Right cardiac atrium (tissue), 5 donors: ENCODE measurements around the gene SLIT3. TPM values are rescaled to one million over a fixed set of nuclear protein-coding genes. Genes with fewer than 3 reads are reported as not detected.

Source experiments
- ATAC-seq, 2 donors: fragments of 200-7000 bp; cut with Tn5 transposase; one replicate each; pipeline versions ENCODE4 v1.8.0 to v1.9.1; 2020; ENCODE audit warnings: moderate library complexity in 2 of 2, mild to moderate bottlenecking in 1 of 2
- DNase-seq, 3 donors: peaks; one replicate each; pipeline ENCODE4 v3.0.0-alpha.2; 2020
- H3K27ac ChIP-seq: one replicate; pipeline ENCODE4 v1.5.1; 2013; ENCODE audit warnings: mild to moderate bottlenecking, low read length, control low read depth, moderate library complexity
- H3K27me3 ChIP-seq: one replicate; pipeline ENCODE4 v1.6.1; 2013; ENCODE audit not compliant: control insufficient read depth, insufficient read depth
- H3K4me1 ChIP-seq: one replicate; pipeline ENCODE4 v1.6.1; 2013; ENCODE audit warnings: low read length; ENCODE audit not compliant: control insufficient read depth, insufficient read depth
- H3K4me3 ChIP-seq: one replicate; pipeline ENCODE4 v1.5.1; 2013; ENCODE audit warnings: low read length, control low read depth
- H3K9me3 ChIP-seq: one replicate; pipeline ENCODE4 v1.6.1; 2013; ENCODE audit warnings: low read length; ENCODE audit not compliant: control insufficient read depth
- WGBS: extraction: QIAGEN DNeasy Blood & Tissue Kit; methylation state at CpG from one replicate; pipeline ENCODE4 v1.1.7; 2013; 5-methylcytosine and 5-hydroxymethylcytosine counted together
- intact Hi-C, 4 donors: fragments of 100-400 bp; cut with DNase I; formaldehyde crosslinking; loops; one replicate each; pipeline versions ENCODE4 v1.11.0 to v1.14.0; 2022 to 2023
- polyA plus RNA-seq: library from polyadenylated mRNA; stranded (reverse); fragments of 200-250 nt; gene quantifications from one replicate; pipeline ENCODE4 v1.2.3, GENCODE V29; 2013
- total RNA-seq, 4 donors: library from RNA; stranded (reverse); fragmentation: NEBNext Ultra II Directional; extraction: Animal tissue kit (Norgen Biotek cat#: 25700); gene quantifications; one replicate each; pipeline ENCODE4 v1.2.1, GENCODE V29; 2021
- donor health status: healthy with polysubstance abuse.
- donor health status: DM: no; HTN: yes; CAD: no.
- donor health status: DM: no; HTN: no; CAD: no.
- donor health status: DM: no; HTN: yes; CAD: no; lungs with severe emphysema.
- donor health status: DM: yes; HTN: yes; CAD: no.

The SLIT3 gene
- total and polyA plus RNA-seq, 5 donors: 32.9 to 188 (median 109) TPM

GRCh38 chr5:168995024-168995423 lies 305.9 kb downstream of the SLIT3 start:
- Histone ChIP-seq H3K9me3 (no peaks in the 10 kb centered on the region), H3K4me3 (no peak overlapping the region), H3K4me1 (no peaks in the 10 kb centered on the region), H3K27ac (no peak overlapping the region), H3K27me3 (no peaks in the 10 kb centered on the region)
- DNase-seq: no peak
- 86% methylated on average over 3 of the region's 3 CpGs for WGBS
- ATAC-seq: no peak
- intact Hi-C loops: loop anchor here in 1 of 4 donors (10.0 kb wide), 1 partner anchor 170 kb away; no protein-coding TSS in a partner anchor

DNA sequence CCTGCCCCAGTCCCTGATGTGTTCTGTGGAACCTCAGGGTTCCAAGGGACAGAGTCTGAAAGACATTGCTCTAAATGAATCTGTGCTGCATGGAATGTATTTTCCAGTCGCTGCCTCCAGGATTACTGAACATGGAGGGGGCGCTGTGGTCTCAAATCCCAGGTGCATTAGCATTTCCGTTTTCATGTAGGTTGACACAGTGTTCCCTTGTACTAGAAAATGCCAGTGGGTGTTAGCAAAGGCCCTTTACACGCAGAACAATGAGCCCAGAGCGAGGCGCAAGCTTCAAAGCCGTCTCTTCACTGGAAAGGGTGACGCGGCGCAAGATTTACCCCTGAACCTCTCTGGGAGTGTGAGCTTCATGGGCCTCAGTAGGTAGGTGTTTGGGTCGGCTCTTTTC lies 308.3 kb downstream of the SLIT3 start:
- ATAC-seq: no peak
- Histone ChIP-seq H3K9me3 (no peaks in the 10 kb centered on the region), H3K4me1 (no peaks in the 10 kb centered on the region), H3K27me3 (no peaks in the 10 kb centered on the region), H3K4me3 (no peak overlapping the region), H3K27ac (no peak overlapping the region)
- no peak for DNase-seq
- WGBS: 71% methylated on average over 11 of the region's 11 CpGs
- intact Hi-C loops: loop anchor here in 1 of 4 donors (10.0 kb wide), 1 partner anchor 172 kb away; no protein-coding TSS in a partner anchor

- Histone ChIP-seq H3K9me3 (no peaks in the 10 kb centered on the region), H3K4me1 (no peaks in the 10 kb centered on the region), H3K4me3 (no peak overlapping the region), H3K27me3 (no peaks in the 10 kb centered on the region), H3K27ac (no peak overlapping the region)
- intact Hi-C loops: loop anchor here in 1 of 4 donors (10.0 kb wide), 1 partner anchor 173 kb away; no protein-coding TSS in a partner anchor
- DNase-seq (no peak), ATAC-seq (peak in 1 of 2 donors; percentile 13)
- WGBS: 55% methylated on average over 5 of the region's 5 CpGs
These were observed 308.9 kb downstream of the SLIT3 start for GRCh38 chr5:168992016-168992415.

- WGBS: 69% methylated on average over 2 of the region's 2 CpGs
- Histone ChIP-seq H3K27me3 (no peaks in the 10 kb centered on the region), H3K4me3 (no peak overlapping the region), H3K9me3 (no peaks in the 10 kb centered on the region), H3K4me1 (no peaks in the 10 kb centered on the region), H3K27ac (no peak overlapping the region)
- peak in 1 of 2 donors; percentile 18 for ATAC-seq
- intact Hi-C loops: loop anchor here in 1 of 4 donors (10.0 kb wide), 1 partner anchor 173 kb away; no protein-coding TSS in a partner anchor
- DNase-seq: no peak
These were observed 309.6 kb downstream of the SLIT3 start for GRCh38 chr5:168991311-168991710.

DNA sequence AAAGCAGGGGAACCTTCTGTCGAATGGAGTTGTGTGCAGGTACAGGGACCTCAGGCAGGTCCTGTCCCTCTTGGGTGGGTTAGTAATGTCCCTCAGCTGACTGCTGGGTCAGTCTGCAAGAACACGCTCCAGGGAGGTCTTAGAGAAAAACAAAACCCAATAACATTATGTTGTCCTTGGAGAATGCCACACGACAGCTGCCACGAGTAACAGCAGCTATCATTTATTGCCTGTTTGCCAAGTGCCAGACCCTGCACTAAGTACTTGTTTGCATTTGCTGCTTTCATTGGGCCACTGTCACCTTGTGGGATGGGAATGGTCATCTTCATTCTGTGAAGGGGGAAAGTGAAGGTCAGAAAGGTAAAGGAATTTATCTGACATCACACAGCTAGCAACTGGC lies 310.3 kb downstream of the SLIT3 start:
- 53% methylated on average over 4 of the region's 4 CpGs for WGBS
- DNase-seq (no peak), ATAC-seq (peak in 1 of 2 donors; percentile 36)
- Histone ChIP-seq H3K4me3 (no peak overlapping the region), H3K9me3 (no peaks in the 10 kb centered on the region), H3K4me1 (no peaks in the 10 kb centered on the region), H3K27me3 (no peaks in the 10 kb centered on the region), H3K27ac (no peak overlapping the region)
- intact Hi-C loops: loop anchor here in 1 of 4 donors (10.0 kb wide), 1 partner anchor 174 kb away; no protein-coding TSS in a partner anchor

GRCh38 chr5:168989731-168990505 lies 311.0 kb downstream of the SLIT3 start:
- DNase-seq (no peak), ATAC-seq (no peak)
- Histone ChIP-seq H3K27me3 (no peaks in the 10 kb centered on the region), H3K9me3 (no peaks in the 10 kb centered on the region), H3K4me1 (no peaks in the 10 kb centered on the region), H3K27ac (no peak overlapping the region), H3K4me3 (no peak overlapping the region)
- intact Hi-C loops: loop anchor here (5.0 to 10.0 kb wide), 5 partner anchors 175 to 557 kb away; partner anchors contain the start of gene SLIT3 (in 2 of the 4)
- WGBS: 69% methylated on average over 8 of the region's 8 CpGs

- no peaks in the 10 kb centered on the region for H3K27me3 ChIP-seq
- 49% methylated on average over 2 of the region's 2 CpGs for WGBS
- H3K4me3 ChIP-seq: no peak overlapping the region
- ATAC-seq (no peak), DNase-seq (no peak)
- no peaks in the 10 kb centered on the region for H3K9me3 ChIP-seq
- H3K4me1 ChIP-seq: no peaks in the 10 kb centered on the region
- intact Hi-C loops: loop anchor here (5.0 to 10.0 kb wide), 4 partner anchors 309 to 559 kb away; partner anchors contain the start of gene SLIT3 (in 2 of the 4)
- H3K27ac ChIP-seq: no peak overlapping the region
These were observed 312.2 kb downstream of the SLIT3 start for GRCh38 chr5:168988699-168989098.

DNA sequence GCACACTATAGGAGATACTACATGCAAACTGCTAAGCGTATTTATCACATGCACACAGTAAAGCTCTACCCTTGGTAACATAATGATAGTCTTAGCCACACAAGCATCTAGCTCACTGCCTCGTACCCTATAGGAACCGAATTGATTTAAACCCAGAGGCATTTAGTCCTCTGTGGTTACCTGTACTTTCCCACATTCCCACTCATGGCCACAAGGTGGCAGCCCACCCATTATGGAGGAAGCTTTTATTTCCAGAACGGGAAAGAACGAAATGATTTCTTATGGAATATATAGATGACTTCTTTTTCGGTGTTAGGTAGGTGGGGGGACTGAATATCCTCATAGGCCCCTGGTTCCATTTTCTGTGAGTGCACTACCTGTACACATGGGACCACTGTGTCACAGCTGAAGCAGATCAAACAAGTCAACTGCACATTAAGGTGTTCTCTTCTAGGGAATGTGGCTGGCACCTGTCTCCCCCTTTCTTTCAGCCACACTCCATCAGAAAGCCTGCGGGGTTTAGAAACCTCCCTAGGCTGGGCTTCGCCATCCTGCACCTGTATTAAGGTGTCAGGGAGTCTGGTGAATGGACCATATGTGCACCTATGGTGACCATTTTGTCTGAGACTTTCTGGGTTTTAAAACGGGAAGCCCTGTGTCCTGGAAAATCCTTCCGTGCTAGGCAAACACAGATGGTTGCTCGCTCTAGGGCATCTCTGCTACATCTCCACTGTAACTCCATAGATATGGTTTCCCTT lies 313.2 kb downstream of the SLIT3 start:
- no peak overlapping the region for H3K4me3 ChIP-seq
- ATAC-seq (peak; percentile 29 to 53), DNase-seq (peak; percentile 70 to 90 (median 78))
- H3K4me1 ChIP-seq: no peaks in the 10 kb centered on the region
- H3K27me3 ChIP-seq: no peaks in the 10 kb centered on the region
- H3K9me3 ChIP-seq: no peaks in the 10 kb centered on the region
- intact Hi-C loops: loop anchor here (2.0 to 10.0 kb wide), 5 partner anchors 310 to 560 kb away; partner anchors contain the start of gene SLIT3 (in 2 of the 4)
- 36% methylated on average over 11 of the region's 11 CpGs for WGBS
- H3K27ac ChIP-seq: no peak overlapping the region

GRCh38 chr5:168985454-168985853 lies 315.5 kb downstream of the SLIT3 start:
- Histone ChIP-seq H3K9me3 (no peaks in the 10 kb centered on the region), H3K27ac (no peak overlapping the region), H3K4me1 (no peaks in the 10 kb centered on the region), H3K4me3 (no peak overlapping the region), H3K27me3 (no peaks in the 10 kb centered on the region)
- 87% methylated on average over 5 of the region's 5 CpGs for whole genome bisulfite sequencing
- intact Hi-C loops: loop anchor here (5.0 to 10.0 kb wide), 4 partner anchors 312 to 562 kb away; partner anchors contain the start of gene SLIT3 (in 2 of the 4)
- DNase-seq (no peak), ATAC-seq (no peak)

- H3K4me3 ChIP-seq: no peak overlapping the region
- 86% methylated on average over 5 of the region's 5 CpGs for WGBS
- ATAC-seq: no peak
- H3K27ac ChIP-seq: no peak overlapping the region
- no peaks in the 10 kb centered on the region for H3K27me3 ChIP-seq
- no peaks in the 10 kb centered on the region for H3K9me3 ChIP-seq
- DNase-seq: no peak
- intact Hi-C loops: loop anchor here in 2 of 4 donors (10.0 kb wide), 1 partner anchor 561 kb away; no protein-coding TSS in a partner anchor
- H3K4me1 ChIP-seq: peaks cover 2% of the 10 kb centered on the region
These were observed 316.7 kb downstream of the SLIT3 start for GRCh38 chr5:168984135-168984675.
